Neutrophil (primary cell): ENCODE data around the gene DSG3.

Experiments used
- H3K27ac ChIP-seq: fragments of 200-600 bp; sonication (generic); 2 replicates; pipeline ENCODE4 v1.5.1; 2016; ENCODE audit warnings: mild to moderate bottlenecking, moderate library complexity
- H3K27me3 ChIP-seq: fragments of 200-600 bp; sonication (generic); 2 replicates; pipeline ENCODE4 v1.6.0; 2016; ENCODE audit warnings: mild to moderate bottlenecking
- H3K36me3 ChIP-seq: fragments of 200-600 bp; sonication (generic); 2 replicates; pipeline ENCODE4 v1.5.1; 2017
- H3K4me1 ChIP-seq, 2 experiments: fragments of 200-600 bp in 1 of 2; sonication (generic) in 1 of 2; 1 replicate in 1 of 2; 2 replicates in 1 of 2; pipeline versions ENCODE4 v1.5.1 to v1.6.1; 2013 to 2016; ENCODE audit warnings: low read depth in 1 of 2, low read length in 1 of 2, mild to moderate bottlenecking in 1 of 2, moderate library complexity in 1 of 2; ENCODE audit not compliant: control insufficient read depth in 1 of 2, insufficient read depth in 1 of 2
- H3K4me3 ChIP-seq, 2 experiments: fragments of 200-600 bp in 1 of 2; sonication (generic) in 1 of 2; 1 replicate in 1 of 2; 2 replicates in 1 of 2; pipeline ENCODE4 v1.5.1; 2013 to 2016; ENCODE audit warnings: low read depth in 1 of 2, low read length in 1 of 2, mild to moderate bottlenecking in 1 of 2, moderate library complexity in 1 of 2
- H3K9me3 ChIP-seq: fragments of 200-600 bp; sonication (generic); 2 replicates; pipeline ENCODE4 v1.5.1; 2016
- CTCF ChIP-seq: fragments of 200-600 bp; sonication (generic); IDR thresholded peaks from 2 replicates; pipeline ENCODE4 v1.5.1; 2016; ENCODE audit warnings: antibody characterized with exemption

The DSG3 gene

GRCh38 chr18:31440787-31441186 is 6.8 kb upstream of the DSG3 start:
- H3K9me3 ChIP-seq, result no peaks in the 10 kb centered on the region
- no peak for TF ChIP-seq CTCF
- no peak overlapping the region for H3K27ac ChIP-seq
- no peak overlapping the region for H3K4me3 ChIP-seq
- no peaks in the 10 kb centered on the region for H3K36me3 ChIP-seq
- H3K4me1 ChIP-seq, result no peaks in the 10 kb centered on the region
- no peaks in the 10 kb centered on the region for H3K27me3 ChIP-seq

GRCh38 chr18:31441493-31441892 is 6.0 kb upstream of the DSG3 start:
- H3K4me1 ChIP-seq, result no peaks in the 10 kb centered on the region
- H3K27ac ChIP-seq, result no peak overlapping the region
- no peak for TF ChIP-seq CTCF
- H3K9me3 ChIP-seq, result no peaks in the 10 kb centered on the region
- H3K36me3 ChIP-seq, result no peaks in the 10 kb centered on the region
- H3K27me3 ChIP-seq, result no peaks in the 10 kb centered on the region
- no peak overlapping the region for H3K4me3 ChIP-seq

- Histone ChIP-seq H3K9me3 (no peaks in the 10 kb centered on the region), H3K36me3 (no peaks in the 10 kb centered on the region), H3K4me1 (no peaks in the 10 kb centered on the region), H3K27me3 (no peaks in the 10 kb centered on the region), H3K27ac (no peak overlapping the region), H3K4me3 (no peak overlapping the region)
- TF ChIP-seq CTCF, result no peak
These were observed 3.4 kb upstream of the DSG3 start for GRCh38 chr18:31444142-31444541.

- H3K36me3 ChIP-seq, result no peaks in the 10 kb centered on the region
- no peak for TF ChIP-seq CTCF
- H3K4me3 ChIP-seq, result no peak overlapping the region
- no peaks in the 10 kb centered on the region for H3K9me3 ChIP-seq
- no peak overlapping the region for H3K27ac ChIP-seq
- no peaks in the 10 kb centered on the region for H3K27me3 ChIP-seq
- H3K4me1 ChIP-seq, result no peaks in the 10 kb centered on the region
These were observed 1.6 kb upstream of the DSG3 start for GRCh38 chr18:31445908-31446307.

GRCh38 chr18:31446854-31447253 is 687 bp upstream of the DSG3 start:
- Histone ChIP-seq H3K4me3 (no peak overlapping the region), H3K27ac (no peak overlapping the region), H3K4me1 (no peaks in the 10 kb centered on the region), H3K36me3 (no peaks in the 10 kb centered on the region), H3K27me3 (no peaks in the 10 kb centered on the region), H3K9me3 (no peaks in the 10 kb centered on the region)
- no peak for TF ChIP-seq CTCF

GRCh38 chr18:31450409-31450808 is 2.9 kb downstream of the DSG3 start:
- no peak overlapping the region for H3K27ac ChIP-seq
- H3K4me3 ChIP-seq, result no peak overlapping the region
- H3K36me3 ChIP-seq, result no peaks in the 10 kb centered on the region
- H3K27me3 ChIP-seq, result no peaks in the 10 kb centered on the region
- TF ChIP-seq CTCF, result no peak
- H3K9me3 ChIP-seq, result no peaks in the 10 kb centered on the region
- no peaks in the 10 kb centered on the region for H3K4me1 ChIP-seq
